ENCODE measurements around the gene ADCK2.
"Not testable (repeated sequence)": the region's sequence is repeated elsewhere in the genome, so short reads cannot be mapped to it uniquely, and the experiment has no call there.

The ADCK2 gene

GRCh38 chr7:140645166-140645900, 27.4 kb upstream of the ADCK2 start:
- no peak for FAIRE-seq
- no peak for DNase-seq (ENCODE audit: low spot score)

GRCh38 chr7:140646931-140647647, 25.7 kb upstream of the ADCK2 start:
- no peak for FAIRE-seq
- peak; percentile 46 for DNase-seq (ENCODE audit: low spot score)

GRCh38 chr7:140649556-140650205, 23.1 kb upstream of the ADCK2 start:
- FAIRE-seq: no peak
- no peak for DNase-seq (ENCODE audit: low spot score)

GRCh38 chr7:140650367-140650766, 22.4 kb upstream of the ADCK2 start:
- FAIRE-seq: no peak

GRCh38 chr7:140653319-140654108, 19.2 kb upstream of the ADCK2 start:
- no peak for FAIRE-seq
- DNase-seq (ENCODE audit: low spot score): peak; percentile 68

More at GRCh38 chr7:140650367-140650766, 22.4 kb upstream of the ADCK2 start:
- DNase-seq (ENCODE audit: low spot score): no peak

GRCh38 chr7:140654109-140654387, 18.7 kb upstream of the ADCK2 start:
- DNase-seq (ENCODE audit: low spot score) (no peak), FAIRE-seq (no peak)

GRCh38 chr7:140654661-140655060, 18.1 kb upstream of the ADCK2 start:
- FAIRE-seq (no peak), DNase-seq (ENCODE audit: low spot score) (no peak)

- DNase-seq (ENCODE audit: low spot score) (no peak), FAIRE-seq (no peak)
Observed at GRCh38 chr7:140655511-140656408, 17.0 kb upstream of the ADCK2 start.

GRCh38 chr7:140656548-140657515, 15.9 kb upstream of the ADCK2 start:
- no peak for DNase-seq (ENCODE audit: low spot score)
- no peak for FAIRE-seq

- FAIRE-seq (no peak), DNase-seq (ENCODE audit: low spot score) (no peak)
Observed at GRCh38 chr7:140657891-140658290, 14.9 kb upstream of the ADCK2 start.

GRCh38 chr7:140659856-140660255, 12.9 kb upstream of the ADCK2 start:
- no peak for FAIRE-seq
- DNase-seq (ENCODE audit: low spot score): no peak

- DNase-seq (ENCODE audit: low spot score) (no peak), FAIRE-seq (no peak)
Observed at GRCh38 chr7:140661124-140661523, 11.6 kb upstream of the ADCK2 start.

GRCh38 chr7:140662938-140663337, 9.8 kb upstream of the ADCK2 start:
- not testable (repeated sequence) for FAIRE-seq; DNase-seq (ENCODE audit: low spot score)

- DNase-seq (ENCODE audit: low spot score): no peak
- FAIRE-seq: no peak
Observed at GRCh38 chr7:140667476-140667875, 5.3 kb upstream of the ADCK2 start.

- FAIRE-seq: no peak
- DNase-seq (ENCODE audit: low spot score): no peak
Observed at GRCh38 chr7:140668641-140669040, 4.1 kb upstream of the ADCK2 start.

GRCh38 chr7:140669352-140669751, 3.4 kb upstream of the ADCK2 start:
- no peak for DNase-seq (ENCODE audit: low spot score)
- FAIRE-seq: no peak

GRCh38 chr7:140669862-140670261, 2.9 kb upstream of the ADCK2 start:
- not testable (repeated sequence) for FAIRE-seq; DNase-seq (ENCODE audit: low spot score)

GRCh38 chr7:140670343-140670935, 2.3 kb upstream of the ADCK2 start:
- DNase-seq (ENCODE audit: low spot score): no peak
- no peak for FAIRE-seq

- FAIRE-seq: no peak
- DNase-seq (ENCODE audit: low spot score): no peak
Observed at GRCh38 chr7:140671966-140672365, 779 bp upstream of the ADCK2 start.

All from RCC 7860 (cell line).